ENCODE measurements around the gene LPP. TPM values are rescaled to one million over a fixed set of nuclear protein-coding genes. Genes with fewer than 3 reads are reported as not detected.

Gene LPP
- total RNA-seq, 6 experiments from 2014 or later: 84.1 to 121 (median 102) TPM

- Mint-ChIP-seq H3K4me1 (ENCODE audit: low read depth) (peaks cover 53% of the 10 kb centered on the region), H3K4me3 (peak overlapping the region; percentile 38; the same call in 1 of the 2 replicates), H3K27me3 (ENCODE audit: insufficient read depth) (no peaks in the 10 kb centered on the region), H3K27ac (peak overlapping the region; percentile 89), H3K36me3 (ENCODE audit: low read depth) (peaks cover 25% of the 10 kb centered on the region), H3K9me3 (no peaks in the 10 kb centered on the region)
- peak; percentile 32 for DNase-seq
- no peak for TF ChIP-seq CTCF (IDR thresholded peaks at IDR 0.05)
Observed at GRCh38 chr3:188220097-188220788, 66.3 kb downstream of the LPP start.

GRCh38 chr3:188220988-188221818 lies 67.2 kb downstream of the LPP start:
- H3K9me3 Mint-ChIP-seq: no peaks in the 10 kb centered on the region
- TF ChIP-seq CTCF (IDR thresholded peaks at IDR 0.05): no peak
- peak overlapping the region; percentile 46; the same call in 1 of the 2 replicates for H3K4me3 Mint-ChIP-seq
- H3K4me1 Mint-ChIP-seq (ENCODE audit: low read depth): peaks cover 53% of the 10 kb centered on the region
- no peaks in the 10 kb centered on the region for H3K27me3 Mint-ChIP-seq (ENCODE audit: insufficient read depth)
- peak overlapping the region; percentile 89 for H3K27ac Mint-ChIP-seq
- peak; percentile 68 for DNase-seq
- peaks cover 30% of the 10 kb centered on the region for H3K36me3 Mint-ChIP-seq (ENCODE audit: low read depth)

- H3K36me3 Mint-ChIP-seq (ENCODE audit: low read depth): peaks cover 39% of the 10 kb centered on the region
- no peak for TF ChIP-seq CTCF (IDR thresholded peaks at IDR 0.05)
- H3K4me3 Mint-ChIP-seq: no peak overlapping the region
- peaks cover 37% of the 10 kb centered on the region for H3K4me1 Mint-ChIP-seq (ENCODE audit: low read depth)
- H3K27me3 Mint-ChIP-seq (ENCODE audit: insufficient read depth): no peaks in the 10 kb centered on the region
- no peak for DNase-seq
- H3K9me3 Mint-ChIP-seq: no peaks in the 10 kb centered on the region
- no peak overlapping the region; the same call in 1 of the 2 replicates for H3K27ac Mint-ChIP-seq
Observed at GRCh38 chr3:188223936-188224335, 70.0 kb downstream of the LPP start.

- Mint-ChIP-seq H3K4me3 (no peak overlapping the region), H3K9me3 (no peaks in the 10 kb centered on the region), H3K27me3 (ENCODE audit: insufficient read depth) (no peaks in the 10 kb centered on the region), H3K27ac (no peak overlapping the region), H3K4me1 (ENCODE audit: low read depth) (peaks cover 41% of the 10 kb centered on the region), H3K36me3 (ENCODE audit: low read depth) (peaks cover 45% of the 10 kb centered on the region)
- no peak for DNase-seq
- no peak for TF ChIP-seq CTCF (IDR thresholded peaks at IDR 0.05)
Observed at GRCh38 chr3:188227442-188227841, 73.5 kb downstream of the LPP start.

GRCh38 chr3:188229177-188229576 lies 75.2 kb downstream of the LPP start:
- H3K27ac Mint-ChIP-seq: no peak overlapping the region
- H3K9me3 Mint-ChIP-seq: no peaks in the 10 kb centered on the region
- H3K36me3 Mint-ChIP-seq (ENCODE audit: low read depth): peaks cover 47% of the 10 kb centered on the region
- DNase-seq: no peak
- peaks cover 47% of the 10 kb centered on the region for H3K4me1 Mint-ChIP-seq (ENCODE audit: low read depth)
- no peak for TF ChIP-seq CTCF (IDR thresholded peaks at IDR 0.05)
- no peaks in the 10 kb centered on the region; the same call in 1 of the 2 replicates for H3K27me3 Mint-ChIP-seq (ENCODE audit: insufficient read depth)
- no peak overlapping the region for H3K4me3 Mint-ChIP-seq

All from HFFc6 (cell line).